HK-2 (cell line): Measurements from ENCODE around the gene REEP6.

Experiments
- DNase-seq: peaks from one replicate; pipeline ENCODE4 v3.0.0-alpha.2; 2018; ENCODE audit not compliant: unreplicated experiment

The REEP6 gene

GRCh38 chr19:1491114-1491848 is at the start of gene REEP6:
Gene REEP6, plus strand, starts transcription at chr19:1491181. Its CDS starts 89 bp downstream, at chr19:1491270.
- DNase-seq = no peak

- no peak for DNase-seq
These were observed 49.1 kb upstream of the REEP6 start for GRCh38 chr19:1441677-1442438.

- DNase-seq = peak; percentile 78
These were observed 45.6 kb upstream of the REEP6 start for GRCh38 chr19:1445185-1445931.

DNA sequence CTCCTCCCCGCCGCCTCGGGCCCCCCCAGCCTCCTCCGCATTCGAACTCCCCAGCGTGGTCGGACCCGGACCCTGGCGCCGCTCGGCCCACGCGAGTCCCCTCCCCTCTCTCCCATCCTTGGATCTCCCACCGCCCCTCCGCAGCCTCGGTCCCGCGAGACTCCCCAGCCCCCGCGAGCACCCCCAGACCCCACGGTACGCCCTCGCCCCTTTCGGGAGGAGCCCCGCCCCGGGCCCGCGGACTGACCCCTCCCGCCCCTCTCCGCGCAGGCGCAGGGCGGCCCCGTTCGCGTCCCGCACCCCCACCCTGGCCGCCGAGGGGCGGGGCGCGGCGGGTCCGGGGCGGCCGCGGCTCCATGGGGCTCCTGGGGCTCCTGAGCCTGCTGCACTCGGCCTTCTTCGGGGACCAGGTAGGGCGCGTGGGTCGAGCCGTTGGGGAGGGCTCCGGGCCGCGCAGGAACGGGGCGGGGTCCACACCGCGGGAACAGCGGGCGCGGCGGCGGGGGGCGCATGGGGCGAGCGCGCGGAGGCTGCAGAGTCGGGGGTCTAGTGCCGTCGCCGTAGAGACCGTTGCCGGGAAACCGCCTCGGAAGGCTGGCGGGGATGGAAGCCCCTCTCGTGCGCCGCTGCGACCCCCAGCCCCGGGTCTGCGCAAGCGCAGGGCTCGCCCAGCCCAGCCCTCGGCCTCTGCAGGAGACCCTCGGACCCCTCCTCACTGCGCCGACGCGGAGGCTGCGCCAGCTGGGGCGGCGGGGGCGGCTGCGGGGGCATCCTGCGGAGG is 44.9 kb upstream of the REEP6 start:
- no peak for DNase-seq

GRCh38 chr19:1446713-1447481 is 44.1 kb upstream of the REEP6 start:
- no peak for DNase-seq

- DNase-seq = no peak
These were observed 43.5 kb upstream of the REEP6 start for GRCh38 chr19:1447504-1447903.

- DNase-seq = no peak
These were observed 43.0 kb upstream of the REEP6 start for GRCh38 chr19:1447944-1448343.

DNA sequence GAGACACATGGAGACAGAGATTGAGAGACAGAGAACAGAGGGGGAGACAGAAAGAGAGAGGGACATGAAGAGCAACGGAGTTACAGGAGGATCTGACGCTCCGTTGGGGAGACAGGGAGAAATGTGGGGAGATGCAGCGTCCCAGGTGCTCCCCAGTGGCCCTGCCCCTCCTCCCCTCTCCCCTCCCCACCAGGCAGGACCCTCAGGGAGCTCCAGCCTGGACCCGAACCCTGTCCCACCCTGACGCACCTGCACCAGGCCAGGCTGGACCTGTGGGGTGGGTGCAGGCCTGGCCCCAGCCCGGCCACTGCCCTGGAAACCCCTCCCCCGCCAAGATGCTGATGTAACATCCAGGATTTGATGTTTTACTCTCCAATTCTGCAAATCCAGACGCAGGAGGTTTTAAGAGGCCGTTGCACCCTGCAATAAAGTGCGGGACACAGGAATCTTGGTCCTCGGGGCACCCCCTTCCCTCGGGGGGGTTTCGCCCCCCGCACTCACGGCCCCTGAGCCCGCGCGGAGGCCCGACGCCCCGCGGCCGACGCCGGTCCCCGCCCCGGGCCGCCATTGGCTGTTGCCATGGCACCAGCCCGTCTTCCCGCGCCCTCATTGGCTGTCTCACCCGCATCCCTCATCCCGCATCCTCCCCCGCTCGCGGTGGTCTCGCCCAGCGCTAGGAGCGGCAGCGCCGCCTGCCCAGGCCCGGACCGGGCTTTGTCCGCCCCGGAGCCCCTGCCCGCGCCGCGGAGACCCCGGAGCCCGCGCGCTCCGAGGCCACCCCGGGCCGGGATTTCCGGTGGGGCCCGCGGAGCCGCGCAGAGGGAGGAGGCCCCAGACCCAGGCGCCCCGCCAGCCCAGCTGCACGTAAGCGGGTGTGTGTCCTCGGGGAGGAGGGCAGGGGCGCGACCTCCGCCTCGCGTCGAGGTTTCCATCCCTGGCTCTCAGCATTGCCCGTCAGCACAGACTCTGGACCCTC is 41.2 kb upstream of the REEP6 start, which contains the start of gene APC2:
Gene APC2 (plus strand): TSS at position 655 of the 976 bp plus-strand sequence. CDS start 2,881 bp downstream, outside the sequence.
- no peak for DNase-seq

DNA sequence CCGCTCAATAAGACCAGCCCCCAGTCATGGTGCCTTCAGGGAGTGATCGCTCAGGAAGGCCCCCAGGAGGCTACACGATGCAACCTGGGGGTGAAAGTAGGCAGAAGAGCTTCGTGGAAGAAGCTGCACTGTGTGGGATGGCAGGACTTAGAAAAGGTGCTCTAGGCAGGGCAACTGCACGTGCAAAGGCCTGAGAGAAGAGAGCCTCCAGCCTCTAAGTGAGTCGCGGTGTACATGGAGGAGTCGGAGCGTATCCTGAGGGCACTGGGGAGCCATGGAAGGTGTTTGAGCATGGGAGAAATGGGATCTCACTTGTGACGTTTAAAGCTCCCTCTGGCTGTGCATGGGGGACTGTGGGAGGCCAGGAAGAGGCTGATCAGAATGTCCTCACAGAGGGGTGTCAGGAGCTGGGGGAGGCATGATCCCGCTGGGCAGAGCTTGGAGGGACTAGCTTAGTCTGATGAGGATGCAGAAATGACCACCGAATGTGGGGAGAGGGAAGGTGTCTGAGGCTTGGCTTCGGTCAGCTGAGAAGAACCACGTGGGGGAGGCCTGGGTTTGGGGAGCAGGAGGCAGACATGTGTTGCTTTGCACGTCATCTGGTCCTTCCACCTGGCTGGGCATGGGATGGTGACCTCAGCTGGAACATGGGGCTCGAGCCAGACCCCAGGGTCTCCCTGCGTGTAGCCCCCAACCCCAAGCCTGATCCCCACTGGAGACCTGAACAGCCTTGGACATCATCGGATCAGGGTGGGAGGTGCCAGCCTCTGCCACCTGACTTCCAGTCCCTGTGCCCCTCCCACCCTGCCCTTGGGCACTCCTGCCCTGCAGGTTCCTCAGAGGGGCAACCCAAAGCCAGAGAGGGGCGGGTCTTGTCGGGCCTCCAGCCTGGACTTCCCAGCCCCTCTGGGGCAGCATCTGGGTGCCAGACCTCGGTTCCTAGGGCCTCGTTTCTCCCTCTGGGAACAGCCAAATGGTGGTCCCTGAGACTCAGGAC is 39.9 kb upstream of the REEP6 start:
- DNase-seq = no peak

DNA sequence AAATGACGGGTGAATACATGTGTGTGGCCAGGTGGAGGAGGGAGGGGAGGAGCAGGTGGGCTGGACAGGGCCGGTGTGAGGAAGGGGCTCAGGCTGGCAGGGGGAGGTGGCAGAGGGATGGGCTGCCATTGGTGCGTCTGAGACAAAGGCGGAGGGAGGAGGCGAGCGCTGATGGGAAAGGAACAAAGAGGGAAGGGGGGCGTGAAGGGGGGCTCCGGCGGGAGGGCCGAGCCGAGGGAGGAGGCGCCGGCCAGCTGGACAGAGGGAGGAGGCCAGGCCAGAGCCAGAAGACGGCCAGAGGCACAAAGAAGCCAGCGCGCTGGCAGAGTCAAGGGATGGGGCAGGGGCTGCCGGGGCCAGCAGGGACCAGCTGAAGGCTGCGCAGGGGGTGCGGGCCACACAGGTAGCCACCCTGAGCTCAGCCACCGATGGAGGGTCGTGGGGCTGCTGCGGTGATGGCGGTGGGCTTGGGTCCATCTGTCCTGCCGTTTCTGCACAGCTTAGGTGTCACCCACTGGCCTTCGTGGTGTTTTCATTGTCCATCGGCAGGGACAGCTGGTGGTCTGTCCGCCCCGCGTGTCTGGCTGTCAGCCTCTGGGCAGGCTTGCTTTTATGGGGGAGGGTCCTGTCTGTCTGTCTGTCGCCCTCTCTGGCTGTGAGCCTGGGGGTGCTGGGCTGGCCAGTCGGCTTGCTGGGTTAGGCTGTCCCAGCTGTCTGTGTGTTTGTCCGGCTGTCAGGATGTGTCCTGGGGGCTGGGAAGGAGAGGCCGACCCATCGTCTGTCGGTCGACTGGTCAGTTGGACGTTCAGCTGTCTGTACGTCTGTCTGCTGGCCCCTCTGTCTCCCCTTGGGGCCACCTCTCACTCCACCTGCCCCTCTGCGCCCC is 38.8 kb upstream of the REEP6 start:
- no peak for DNase-seq

DNA sequence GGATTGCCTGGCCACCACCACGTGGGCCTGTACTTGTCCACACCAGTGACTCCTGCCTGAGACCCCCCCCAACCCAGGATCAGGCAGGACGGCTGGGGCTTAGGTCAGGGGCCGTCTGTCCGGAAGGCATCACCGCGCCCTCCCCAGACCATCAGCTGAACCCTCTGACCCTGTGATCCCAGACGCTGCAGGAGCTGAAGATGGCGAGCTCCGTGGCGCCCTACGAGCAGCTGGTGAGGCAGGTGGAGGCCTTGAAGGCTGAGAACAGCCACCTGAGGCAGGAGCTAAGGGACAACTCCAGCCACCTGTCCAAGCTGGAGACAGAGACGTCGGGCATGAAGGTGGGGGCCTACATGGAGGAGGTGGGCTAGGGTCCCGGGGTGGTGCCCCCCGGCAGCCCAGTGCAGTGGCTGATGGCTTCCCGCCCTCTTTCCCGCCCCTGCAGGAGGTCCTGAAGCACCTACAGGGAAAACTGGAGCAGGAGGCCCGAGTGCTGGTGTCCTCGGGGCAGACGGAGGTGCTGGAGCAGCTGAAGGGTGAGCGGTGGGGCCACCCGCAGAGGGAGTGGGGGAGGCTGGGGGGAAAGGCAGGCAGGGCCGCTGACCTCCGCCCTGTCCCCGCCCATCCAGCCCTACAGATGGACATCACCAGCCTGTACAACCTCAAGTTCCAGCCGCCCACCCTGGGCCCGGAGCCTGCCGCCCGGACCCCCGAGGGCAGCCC is 38.0 kb upstream of the REEP6 start:
- no peak for DNase-seq

DNA sequence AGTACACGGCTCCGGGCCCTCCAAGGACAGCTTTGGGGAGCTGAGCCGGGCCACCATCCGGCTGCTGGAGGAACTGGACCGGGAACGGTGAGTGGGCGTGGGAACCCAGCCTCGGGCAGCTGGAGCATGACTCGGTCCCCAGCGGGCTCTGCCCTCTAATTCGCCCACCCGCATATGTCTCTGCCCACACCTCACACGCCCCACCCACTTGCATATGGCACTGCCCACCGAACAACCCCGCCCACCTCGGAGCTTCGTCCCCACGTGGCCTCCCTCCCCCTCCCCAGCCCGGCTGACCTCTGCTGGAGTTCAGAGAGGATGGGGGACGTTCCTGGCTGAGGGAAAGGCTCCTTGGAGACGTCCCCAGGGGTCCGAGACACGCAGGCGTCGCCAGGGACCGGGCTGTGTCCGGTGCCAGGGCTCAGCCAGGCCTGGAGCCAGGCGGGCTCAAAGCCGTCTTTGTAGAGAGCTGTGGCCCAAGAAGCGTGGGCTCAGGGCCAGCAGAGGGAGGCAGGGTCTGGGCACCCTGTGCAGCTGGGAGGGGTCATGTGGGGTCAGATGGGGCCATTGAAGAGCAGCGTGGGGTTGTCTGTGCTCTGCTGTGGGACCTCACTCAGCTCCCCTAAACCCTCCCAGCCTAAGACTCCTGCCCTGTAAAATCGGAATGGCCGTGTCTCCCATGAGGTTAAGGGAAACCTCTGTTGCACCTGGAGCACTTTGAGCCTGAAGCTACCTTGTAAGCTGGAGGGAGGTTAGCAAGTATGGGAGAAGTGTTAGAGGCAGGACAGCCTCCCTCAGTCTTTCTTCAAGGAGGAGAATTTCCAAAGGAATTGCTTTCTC is 37.2 kb upstream of the REEP6 start:
- DNase-seq = peak; percentile 89

GRCh38 chr19:1455002-1455335 is 36.0 kb upstream of the REEP6 start:
- no peak for DNase-seq

DNA sequence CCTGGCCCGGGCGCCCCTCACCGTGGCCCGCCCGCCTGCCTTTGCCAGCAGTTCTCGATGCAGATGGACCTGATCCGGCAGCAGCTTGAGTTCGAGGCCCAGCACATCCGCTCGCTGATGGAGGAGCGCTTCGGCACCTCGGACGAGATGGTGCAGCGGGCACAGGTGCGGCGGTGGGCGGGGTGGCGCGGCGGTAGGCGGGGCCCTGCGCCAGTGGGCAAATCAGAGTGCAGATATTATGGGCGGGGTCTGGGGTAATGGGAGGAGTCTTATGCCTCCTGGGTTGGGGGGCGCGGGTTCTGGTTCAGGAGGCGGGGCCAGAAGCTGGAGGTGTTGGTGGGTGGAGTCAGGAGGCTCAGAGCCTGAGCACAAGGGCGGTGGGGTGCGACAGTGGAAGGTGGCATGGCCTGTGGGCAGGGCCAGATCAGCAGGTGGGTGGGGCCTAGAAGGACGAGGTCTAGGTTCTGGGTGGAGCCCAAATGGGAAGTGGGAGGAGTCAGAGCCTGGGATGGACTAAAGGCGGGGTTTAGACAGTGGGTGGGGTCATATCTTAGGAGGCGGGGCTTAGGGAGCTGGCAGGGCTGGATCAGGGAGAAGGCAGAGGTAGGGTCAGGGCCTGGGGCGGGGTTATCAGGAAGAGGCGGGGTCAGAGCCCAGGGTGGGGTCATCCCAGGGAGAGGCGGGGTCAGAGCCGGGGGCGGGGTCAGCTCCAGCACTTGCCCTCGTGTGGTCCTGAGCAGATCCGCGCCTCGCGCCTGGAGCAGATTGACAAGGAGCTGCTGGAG is 35.5 kb upstream of the REEP6 start:
- DNase-seq = peak; percentile 80
